HepG2 (cell line): ENCODE measurements around the gene CAPZA1. TPM values are rescaled to one million over a fixed set of nuclear protein-coding genes. Genes with fewer than 3 reads are reported as not detected.

ENCODE experiments used
- ATAC-seq: fragments of 200-7000 bp; cut with Tn5 transposase; 3 replicates; pipeline ENCODE4 v1.9.1; 2020; ENCODE audit warnings: mild to moderate bottlenecking, moderate library complexity
- BruUV-seq: library from RNA; stranded (reverse); fragments of 400-500 nt; replicated peaks from 2 replicates; lab custom pipeline; 2021; lab: Mats Ljungman, UMichigan
- CTCF ChIA-PET: fragments of 300-600 bp; formaldehyde crosslinking; extraction: SDS; loops from one replicate; lab custom pipeline; 2021; ENCODE audit warnings: low total read pairs, inconsistent platforms, low intra/inter-chr PET ratio; lab: Yijun Ruan, JAX
- POLR2A ChIA-PET: fragments of 350-600 bp; sonication (Branson Sonifier 250); formaldehyde crosslinking; loops from one replicate; lab custom pipeline; 2020; ENCODE audit warnings: antibody characterized with exemption, inconsistent platforms; lab: Yijun Ruan, JAX
- DNase-seq: peaks from one replicate; pipeline ENCODE4 v3.0.0-alpha.2; 2015; ENCODE audit warnings: low spot score
- FAIRE-seq: peaks from 3 replicates; lab custom pipeline; 2011; peaks lifted over from hg19 to GRCh38; lab: Jason Lieb, UNC
- H2AFZ ChIP-seq: one replicate; pipeline ENCODE4 v1.6.1; 2011; ENCODE audit warnings: low read length, inconsistent platforms
- H3K27ac ChIP-seq: fragments of 300-600 bp; 3 replicates; pipeline ENCODE4 v1.8.0; 2011; ENCODE audit warnings: mixed run types, mild to moderate bottlenecking, mixed read lengths, low read length, inconsistent platforms; ENCODE audit not compliant: insufficient read depth; ENCODE audit errors: extremely low read length
- H3K27me3 ChIP-seq, 2 experiments: fragments of 200-600 bp in 1 of 2; 2 replicates in 1 of 2; 3 replicates in 1 of 2; pipeline versions ENCODE4 v1.6.0 to v1.8.0; 2011; ENCODE audit warnings: low read length in 2 of 2, mild to moderate bottlenecking in 2 of 2, moderate library complexity in 2 of 2, inconsistent platforms in 1 of 2; ENCODE audit not compliant: insufficient read depth in 2 of 2, control insufficient read depth in 1 of 2
- H3K36me3 ChIP-seq, 2 experiments: fragments of 200-600 bp in 1 of 2; replicated peaks in 1 of 2; 2 replicates in 1 of 2; 3 replicates in 1 of 2; pipeline versions ENCODE4 v1.5.1 to v1.8.0; 2011; ENCODE audit warnings: low read length in 2 of 2, inconsistent platforms in 1 of 2; ENCODE audit not compliant: insufficient read depth in 2 of 2, control insufficient read depth in 1 of 2
- H3K4me1 ChIP-seq: 2 replicates; pipeline ENCODE4 v1.5.1; 2012; ENCODE audit warnings: low read length, inconsistent platforms; ENCODE audit not compliant: insufficient read depth
- H3K4me2 ChIP-seq: 2 replicates; pipeline ENCODE4 v1.6.0; 2011; ENCODE audit warnings: low read depth, low read length, inconsistent platforms
- H3K4me3 ChIP-seq, 3 experiments: fragments of 200-600 bp in 1 of 3; sonication (generic), shearing (Covaris generic) in 1 of 3; replicated peaks in 1 of 3; 2 replicates each; pipeline ENCODE4 v1.5.1; 2011 to 2016; ENCODE audit warnings: low read length in 3 of 3, inconsistent platforms in 2 of 3, low read depth in 2 of 3, mild to moderate bottlenecking in 2 of 3, control low read depth in 1 of 3, mixed read lengths in 1 of 3; ENCODE audit not compliant: insufficient read depth in 1 of 3
- H3K79me2 ChIP-seq: one replicate; pipeline ENCODE4 v1.6.1; 2011; ENCODE audit warnings: low read length, inconsistent platforms; ENCODE audit not compliant: insufficient read depth
- H3K9ac ChIP-seq: 2 replicates; pipeline ENCODE4 v1.6.0; 2011; ENCODE audit warnings: mild to moderate bottlenecking, low read depth, low read length, inconsistent platforms; ENCODE audit not compliant: insufficient read depth
- H3K9me3 ChIP-seq: 2 replicates; pipeline ENCODE4 v1.5.1; 2012; ENCODE audit warnings: mild to moderate bottlenecking, low read length
- H4K20me1 ChIP-seq: 2 replicates; pipeline ENCODE4 v1.6.0; 2011; ENCODE audit warnings: inconsistent platforms, mild to moderate bottlenecking, low read length, moderate library complexity; ENCODE audit not compliant: insufficient read depth
- GPN1 ChIP-seq: sonication (generic); formaldehyde crosslinking; IDR thresholded peaks from 2 replicates; pipeline ENCODE4 v1.5.1; 2020; ENCODE audit warnings: missing genetic modification reagents, borderline replicate concordance
- GZF1 ChIP-seq: sonication (generic); formaldehyde crosslinking; IDR thresholded peaks from 2 replicates; pipeline ENCODE4 v1.5.1; 2020; ENCODE audit warnings: mild to moderate bottlenecking, missing genetic modification reagents
- HOXA9 ChIP-seq: sonication (generic); formaldehyde crosslinking; IDR thresholded peaks from 2 replicates; pipeline ENCODE4 v1.8.1; 2022; ENCODE audit warnings: missing genetic modification reagents, mild to moderate bottlenecking, moderate library complexity, borderline replicate concordance
- KAT8 ChIP-seq: IDR thresholded peaks from 2 replicates; pipeline ENCODE4 v1.6.1; 2016; ENCODE audit warnings: missing genetic modification reagents, missing compliant biosample characterization
- NFE2 ChIP-seq: sonication (generic); formaldehyde crosslinking; IDR thresholded peaks from 2 replicates; pipeline ENCODE4 v1.4.0; 2020; ENCODE audit warnings: missing genetic modification reagents
- SCMH1 ChIP-seq: sonication (generic); formaldehyde crosslinking; IDR thresholded peaks from 2 replicates; pipeline ENCODE4 v1.9.0; 2021; ENCODE audit warnings: missing genetic modification reagents, mild to moderate bottlenecking, borderline replicate concordance
- TOE1 ChIP-seq: sonication (generic); formaldehyde crosslinking; IDR thresholded peaks from 2 replicates; pipeline ENCODE4 v1.4.0; 2020; ENCODE audit warnings: mild to moderate bottlenecking, missing genetic modification reagents
- ZFAT ChIP-seq: sonication (generic); formaldehyde crosslinking; conservative IDR thresholded peaks from 2 replicates; pipeline ENCODE4 v1.8.1; 2023; ENCODE audit warnings: missing genetic modification reagents, inconsistent platforms
- ZNF10 ChIP-seq: sonication (generic); formaldehyde crosslinking; IDR thresholded peaks from 2 replicates; pipeline ENCODE4 v1.4.0; 2020; ENCODE audit warnings: mild to moderate bottlenecking, low read depth, missing genetic modification reagents, borderline replicate concordance
- ZNF251 ChIP-seq: sonication (generic); formaldehyde crosslinking; IDR thresholded peaks from 2 replicates; pipeline ENCODE4 v1.9.0; 2021; ENCODE audit warnings: mild to moderate bottlenecking, missing genetic modification reagents
- ZNF282 ChIP-seq: fragments of 450-650 bp; IDR thresholded peaks from 2 replicates; pipeline ENCODE4 v1.6.1; 2018; ENCODE audit not compliant: partially characterized antibody
- ZNF468 ChIP-seq: sonication (generic); formaldehyde crosslinking; IDR thresholded peaks from 2 replicates; pipeline ENCODE4 v1.8.0; 2022; ENCODE audit warnings: mild to moderate bottlenecking, moderate library complexity, missing genetic modification reagents
- ZNF510 ChIP-seq: sonication (generic); formaldehyde crosslinking; IDR thresholded peaks from 2 replicates; pipeline ENCODE4 v1.4.0; 2020; ENCODE audit warnings: low read depth, mild to moderate bottlenecking, missing genetic modification reagents
- ZNF772 ChIP-seq: sonication (generic); formaldehyde crosslinking; IDR thresholded peaks from 2 replicates; pipeline ENCODE4 v1.5.0; 2020; ENCODE audit warnings: mild to moderate bottlenecking, missing genetic modification reagents
- in situ Hi-C: cut with HindIII; loops from 2 replicates; pipeline ENCODE4 v1.10.0; 2017; ENCODE audit warnings: low pct_unique_long_range_greater_than_20kb; ENCODE audit not compliant: extremely low pct_ligation_motif_present
- intact Hi-C: fragments of 100-400 bp; cut with micrococcal nuclease; formaldehyde crosslinking; loops from one replicate; pipeline ENCODE4 v1.10.0; 2022; ENCODE audit not compliant: unreplicated experiment
- polyA plus RNA-seq, 8 experiments: library from polyadenylated mRNA; depleted of rRNA in 3 of 8; stranded (reverse) in 7 of 8; unstranded in 1 of 8; fragments of >200 nt; fragmentation: Illumina TruSeq in 4 of 8; extraction: Trizol in 4 of 8; gene quantifications; 2 replicates each; pipeline versions ENCODE4 v1.2.1 to v1.2.3, GENCODE V29; 2011 to 2016; ENCODE audit warnings: low read depth in 4 of 8, missing spikeins in 1 of 8, mixed read lengths in 1 of 8; ENCODE audit not compliant: insufficient read depth in 1 of 8
- total RNA-seq, 5 experiments: library from RNA; depleted of rRNA; stranded (reverse); fragments of >200 nt; fragmentation: Illumina TruSeq; extraction: Trizol; gene quantifications; 2 replicates each; pipeline ENCODE4 v1.2.3, GENCODE V29; 2016; ENCODE audit warnings: low read depth in 1 of 5
- TF ChIP-seq, protein P1 (sequence below): sonication (generic); formaldehyde crosslinking; IDR thresholded peaks from 2 replicates; pipeline ENCODE4 v1.5.0; 2020; ENCODE audit warnings: mild to moderate bottlenecking, missing genetic modification reagents, moderate library complexity
- TF ChIP-seq, protein P2 (sequence below): sonication (generic); formaldehyde crosslinking; IDR thresholded peaks from 2 replicates; pipeline ENCODE4 v1.5.0; 2020; ENCODE audit warnings: mild to moderate bottlenecking, missing genetic modification reagents
- TF ChIP-seq, protein P3 (sequence below): sonication (generic); formaldehyde crosslinking; IDR thresholded peaks from 2 replicates; pipeline ENCODE4 v1.8.0; 2023; ENCODE audit warnings: mild to moderate bottlenecking, missing genetic modification reagents
- TF ChIP-seq, protein P4 (sequence below): IDR thresholded peaks from 2 replicates; pipeline ENCODE4 v1.6.1; 2016

CAPZA1 gene
- total and polyA plus RNA-seq, 2 of the 13 experiments (the other 11 are each of a cell fraction or from before 2014, with no cell fraction given) = 67.0 to 117 TPM

DNA sequence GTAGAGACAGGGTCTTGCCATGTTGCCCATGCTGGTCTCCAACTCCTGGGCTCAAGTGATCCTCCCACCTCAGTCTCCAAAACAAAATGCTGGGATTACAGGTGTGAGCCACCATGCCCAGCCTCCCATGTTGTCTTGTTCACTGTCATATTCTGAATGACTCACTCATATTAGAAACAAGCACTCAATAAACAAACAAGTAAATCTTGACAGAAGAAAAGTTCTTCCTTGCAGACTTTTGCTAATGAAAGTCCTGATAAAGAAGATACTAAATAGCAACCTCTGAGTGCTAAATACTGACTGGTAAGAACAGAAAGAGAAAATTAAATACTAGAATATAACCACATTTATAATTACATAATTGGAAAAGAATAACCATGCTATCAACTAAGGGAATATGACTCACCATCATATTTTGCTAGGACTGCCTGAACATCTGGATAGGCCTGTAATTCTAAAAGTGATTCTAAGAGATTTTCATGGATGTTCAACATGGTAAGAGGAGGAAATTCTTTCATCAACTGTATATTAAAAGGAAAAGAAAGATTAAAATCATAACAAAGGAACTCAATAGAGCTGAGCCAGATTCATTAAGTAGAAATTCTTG is 37.9 kb upstream of the CAPZA1 start:
- no peaks in the 10 kb centered on the region for H3K9me3 ChIP-seq
- H3K36me3 ChIP-seq = peaks cover 2 to 15% of the 10 kb centered on the region in 2 experiments; a peak in 3 of 5 replicates
- H3K27ac ChIP-seq = no peak overlapping the region
- H2AFZ ChIP-seq = no peak overlapping the region
- ATAC-seq (no peak), FAIRE-seq (no peak), DNase-seq (no peak)
- in situ Hi-C loops = no loop called here
- H3K4me3 ChIP-seq = no peak overlapping the region
- intact Hi-C loops = no loop called here
- ChIA-PET POLR2A (no interaction called here), CTCF (no interaction called here)
- H3K79me2 ChIP-seq = no peaks in the 10 kb centered on the region
- no TSS peak for BruUV-seq
- no peak overlapping the region for H3K4me2 ChIP-seq
- no peaks in the 10 kb centered on the region for H3K27me3 ChIP-seq
- H3K9ac ChIP-seq = no peak overlapping the region
- H4K20me1 ChIP-seq = no peaks in the 10 kb centered on the region
- no peaks in the 10 kb centered on the region for H3K4me1 ChIP-seq
- TF ChIP-seq ZNF772 (CRISPR knock-in tag) (no peak), NFE2 (CRISPR knock-in tag) (no peak), GPN1 (no peak), SCMH1 (CRISPR knock-in tag) (no peak), ZNF468 (CRISPR knock-in tag) (no peak), TOE1 (CRISPR knock-in tag) (no peak), GZF1 (CRISPR knock-in tag) (no peak), ZNF510 (CRISPR knock-in tag) (no peak), ZNF10 (CRISPR knock-in tag) (no peak), ZFAT (CRISPR knock-in tag) (no peak), ZNF251 (CRISPR knock-in tag) (no peak), ZNF282 (no peak), KAT8 (CRISPR knock-in tag) (no peak), HOXA9 (CRISPR knock-in tag) (no peak)
- TF ChIP-seq, protein P1, sequence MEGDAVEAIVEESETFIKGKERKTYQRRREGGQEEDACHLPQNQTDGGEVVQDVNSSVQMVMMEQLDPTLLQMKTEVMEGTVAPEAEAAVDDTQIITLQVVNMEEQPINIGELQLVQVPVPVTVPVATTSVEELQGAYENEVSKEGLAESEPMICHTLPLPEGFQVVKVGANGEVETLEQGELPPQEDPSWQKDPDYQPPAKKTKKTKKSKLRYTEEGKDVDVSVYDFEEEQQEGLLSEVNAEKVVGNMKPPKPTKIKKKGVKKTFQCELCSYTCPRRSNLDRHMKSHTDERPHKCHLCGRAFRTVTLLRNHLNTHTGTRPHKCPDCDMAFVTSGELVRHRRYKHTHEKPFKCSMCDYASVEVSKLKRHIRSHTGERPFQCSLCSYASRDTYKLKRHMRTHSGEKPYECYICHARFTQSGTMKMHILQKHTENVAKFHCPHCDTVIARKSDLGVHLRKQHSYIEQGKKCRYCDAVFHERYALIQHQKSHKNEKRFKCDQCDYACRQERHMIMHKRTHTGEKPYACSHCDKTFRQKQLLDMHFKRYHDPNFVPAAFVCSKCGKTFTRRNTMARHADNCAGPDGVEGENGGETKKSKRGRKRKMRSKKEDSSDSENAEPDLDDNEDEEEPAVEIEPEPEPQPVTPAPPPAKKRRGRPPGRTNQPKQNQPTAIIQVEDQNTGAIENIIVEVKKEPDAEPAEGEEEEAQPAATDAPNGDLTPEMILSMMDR (CRISPR knock-in tag) = no peak
- TF ChIP-seq, protein P2, sequence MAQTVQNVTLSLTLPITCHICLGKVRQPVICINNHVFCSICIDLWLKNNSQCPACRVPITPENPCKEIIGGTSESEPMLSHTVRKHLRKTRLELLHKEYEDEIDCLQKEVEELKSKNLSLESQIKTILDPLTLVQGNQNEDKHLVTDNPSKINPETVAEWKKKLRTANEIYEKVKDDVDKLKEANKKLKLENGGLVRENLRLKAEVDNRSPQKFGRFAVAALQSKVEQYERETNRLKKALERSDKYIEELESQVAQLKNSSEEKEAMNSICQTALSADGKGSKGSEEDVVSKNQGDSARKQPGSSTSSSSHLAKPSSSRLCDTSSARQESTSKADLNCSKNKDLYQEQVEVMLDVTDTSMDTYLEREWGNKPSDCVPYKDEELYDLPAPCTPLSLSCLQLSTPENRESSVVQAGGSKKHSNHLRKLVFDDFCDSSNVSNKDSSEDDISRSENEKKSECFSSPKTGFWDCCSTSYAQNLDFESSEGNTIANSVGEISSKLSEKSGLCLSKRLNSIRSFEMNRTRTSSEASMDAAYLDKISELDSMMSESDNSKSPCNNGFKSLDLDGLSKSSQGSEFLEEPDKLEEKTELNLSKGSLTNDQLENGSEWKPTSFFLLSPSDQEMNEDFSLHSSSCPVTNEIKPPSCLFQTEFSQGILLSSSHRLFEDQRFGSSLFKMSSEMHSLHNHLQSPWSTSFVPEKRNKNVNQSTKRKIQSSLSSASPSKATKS = no peak
- TF ChIP-seq, protein P3, sequence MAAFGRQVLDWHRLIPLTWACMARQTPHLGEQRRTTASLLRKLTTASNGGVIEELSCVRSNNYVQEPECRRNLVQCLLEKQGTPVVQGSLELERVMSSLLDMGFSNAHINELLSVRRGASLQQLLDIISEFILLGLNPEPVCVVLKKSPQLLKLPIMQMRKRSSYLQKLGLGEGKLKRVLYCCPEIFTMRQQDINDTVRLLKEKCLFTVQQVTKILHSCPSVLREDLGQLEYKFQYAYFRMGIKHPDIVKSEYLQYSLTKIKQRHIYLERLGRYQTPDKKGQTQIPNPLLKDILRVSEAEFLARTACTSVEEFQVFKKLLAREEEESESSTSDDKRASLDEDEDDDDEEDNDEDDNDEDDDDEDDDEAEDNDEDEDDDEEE (CRISPR knock-in tag) = no peak
- TF ChIP-seq, protein P4, sequence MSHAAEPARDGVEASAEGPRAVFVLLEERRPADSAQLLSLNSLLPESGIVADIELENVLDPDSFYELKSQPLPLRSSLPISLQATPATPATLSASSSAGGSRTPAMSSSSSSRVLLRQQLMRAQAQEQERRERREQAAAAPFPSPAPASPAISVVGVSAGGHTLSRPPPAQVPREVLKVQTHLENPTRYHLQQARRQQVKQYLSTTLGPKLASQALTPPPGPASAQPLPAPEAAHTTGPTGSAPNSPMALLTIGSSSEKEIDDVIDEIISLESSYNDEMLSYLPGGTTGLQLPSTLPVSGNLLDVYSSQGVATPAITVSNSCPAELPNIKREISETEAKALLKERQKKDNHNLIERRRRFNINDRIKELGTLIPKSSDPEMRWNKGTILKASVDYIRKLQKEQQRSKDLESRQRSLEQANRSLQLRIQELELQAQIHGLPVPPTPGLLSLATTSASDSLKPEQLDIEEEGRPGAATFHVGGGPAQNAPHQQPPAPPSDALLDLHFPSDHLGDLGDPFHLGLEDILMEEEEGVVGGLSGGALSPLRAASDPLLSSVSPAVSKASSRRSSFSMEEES (CRISPR knock-in tag) = no peak
